Transverse colon (tissue), 4 donors: ENCODE results near the gene EIF4ENIF1. TPM values are rescaled to one million over a fixed set of nuclear protein-coding genes. Genes with fewer than 3 reads are reported as not detected.
"Not testable (repeated sequence)": the region's sequence is repeated elsewhere in the genome, so short reads cannot be mapped to it uniquely, and the experiment has no call there.

Experiments
- DNase-seq: peaks from one replicate; pipeline ENCODE4 v3.0.0-alpha.2; 2019
- H3K27ac ChIP-seq, 4 donors: fragments of 200-600 bp; sonication (generic); 2 replicates each; pipeline ENCODE4 v1.5.1; 2016 to 2018; ENCODE audit warnings: inconsistent platforms in 4 of 4
- H3K27me3 ChIP-seq: fragments of 200-600 bp; sonication (generic); 2 replicates; pipeline ENCODE4 v1.5.1; 2017; ENCODE audit warnings: inconsistent platforms
- H3K36me3 ChIP-seq, 4 donors: fragments of 200-600 bp; sonication (generic); 2 replicates each; pipeline ENCODE4 v1.5.1; 2017 to 2019; ENCODE audit warnings: inconsistent platforms in 4 of 4
- H3K4me1 ChIP-seq, 4 donors: fragments of 200-600 bp; sonication (generic); 2 replicates each; pipeline ENCODE4 v1.5.1; 2017 to 2020; ENCODE audit warnings: inconsistent platforms in 4 of 4
- H3K4me3 ChIP-seq, 4 donors: fragments of 200-600 bp; sonication (generic); 1 replicate in 1 of 4; 2 replicates in 3 of 4; pipeline versions ENCODE4 v1.5.1 to v1.6.1; 2017 to 2019; ENCODE audit warnings: inconsistent platforms in 4 of 4
- H3K9me3 ChIP-seq, 2 donors: fragments of 200-600 bp; sonication (generic); 2 replicates each; pipeline ENCODE4 v1.5.1; 2017 to 2019; ENCODE audit warnings: inconsistent platforms in 2 of 2
- EP300 ChIP-seq: sonication (generic); formaldehyde crosslinking; IDR thresholded peaks from one replicate; pipeline ENCODE4 v1.6.1; 2017; ENCODE audit warnings: antibody characterized with exemption, low read depth
- POLR2A ChIP-seq: fragments of 450-650 bp; IDR thresholded peaks from one replicate; pipeline ENCODE4 v1.6.1; 2016; ENCODE audit warnings: antibody characterized with exemption, mild to moderate bottlenecking, moderate library complexity
- POLR2AphosphoS5 ChIP-seq, 3 donors: sonication (generic); formaldehyde crosslinking; IDR thresholded peaks; one replicate each; pipeline ENCODE4 v1.6.1; 2016; ENCODE audit warnings: antibody characterized with exemption in 3 of 3
- WGBS, 2 donors: methylation state at CpG; one replicate each; pipeline ENCODE4 v1.1.5; 2018; ENCODE audit warnings: low coverage in 1 of 2; 5-methylcytosine and 5-hydroxymethylcytosine counted together
- in situ Hi-C, 4 donors: fragments of 200-750 bp; cut with MboI; loops; one replicate each; pipeline versions ENCODE4 v1.15.0 to v1.15.1; 2017; ENCODE audit warnings: low sequenced_read_pairs in 3 of 4, low pct_ligation_motif_present in 1 of 4, low pct_unique_long_range_greater_than_20kb in 1 of 4
- intact Hi-C: fragments of 100-400 bp; cut with DNase I; formaldehyde crosslinking; loops from one replicate; pipeline ENCODE4 v1.15.1; 2023; ENCODE audit warnings: low total_unique reads
- total RNA-seq, 4 donors: library from RNA; depleted of rRNA; stranded (reverse); fragments of >200 nt; gene quantifications; one replicate each; pipeline ENCODE4 v1.1.0, GENCODE V29; 2016
- TF ChIP-seq, protein P1 (sequence below), 5 experiments: fragments of 200-600 bp in 3 of 5; fragments of 450-650 bp in 2 of 5; sonication (generic) in 3 of 5; IDR thresholded peaks; 1 replicate in 2 of 5; 2 replicates in 3 of 5; pipeline ENCODE4 v1.5.1; 2016 to 2017; ENCODE audit warnings: antibody characterized with exemption in 5 of 5, inconsistent platforms in 3 of 5, mild to moderate bottlenecking in 2 of 5, moderate library complexity in 1 of 5

EIF4ENIF1 gene
- total RNA-seq, 4 donors from 2014 or later: 14.4 to 66.1 (median 17.2) TPM

- no peaks in the 10 kb centered on the region for H3K36me3 ChIP-seq
- peaks cover 0 to 6% (median 0%) of the 10 kb centered on the region in 4 donors for H3K4me1 ChIP-seq
- WGBS, 2 donors: 46 to 50% methylated on average over 4 of the region's 4 CpGs
- no peak overlapping the region for H3K27ac ChIP-seq
- intact Hi-C loops: no loop called here
- DNase-seq: no peak
- no peak for TF ChIP-seq POLR2A
- TF ChIP-seq, protein P1, sequence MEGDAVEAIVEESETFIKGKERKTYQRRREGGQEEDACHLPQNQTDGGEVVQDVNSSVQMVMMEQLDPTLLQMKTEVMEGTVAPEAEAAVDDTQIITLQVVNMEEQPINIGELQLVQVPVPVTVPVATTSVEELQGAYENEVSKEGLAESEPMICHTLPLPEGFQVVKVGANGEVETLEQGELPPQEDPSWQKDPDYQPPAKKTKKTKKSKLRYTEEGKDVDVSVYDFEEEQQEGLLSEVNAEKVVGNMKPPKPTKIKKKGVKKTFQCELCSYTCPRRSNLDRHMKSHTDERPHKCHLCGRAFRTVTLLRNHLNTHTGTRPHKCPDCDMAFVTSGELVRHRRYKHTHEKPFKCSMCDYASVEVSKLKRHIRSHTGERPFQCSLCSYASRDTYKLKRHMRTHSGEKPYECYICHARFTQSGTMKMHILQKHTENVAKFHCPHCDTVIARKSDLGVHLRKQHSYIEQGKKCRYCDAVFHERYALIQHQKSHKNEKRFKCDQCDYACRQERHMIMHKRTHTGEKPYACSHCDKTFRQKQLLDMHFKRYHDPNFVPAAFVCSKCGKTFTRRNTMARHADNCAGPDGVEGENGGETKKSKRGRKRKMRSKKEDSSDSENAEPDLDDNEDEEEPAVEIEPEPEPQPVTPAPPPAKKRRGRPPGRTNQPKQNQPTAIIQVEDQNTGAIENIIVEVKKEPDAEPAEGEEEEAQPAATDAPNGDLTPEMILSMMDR (IDR thresholded peaks at IDR 0.05): no peak
- TF ChIP-seq EP300: no peak
- no peak for TF ChIP-seq POLR2AphosphoS5 (IDR thresholded peaks at IDR 0.05)
- H3K27me3 ChIP-seq: no peaks in the 10 kb centered on the region
- H3K4me3 ChIP-seq: no peak overlapping the region
- in situ Hi-C loops: no loop called here
- H3K9me3 ChIP-seq: no peaks in the 10 kb centered on the region
These were observed 30.4 kb upstream of the EIF4ENIF1 start for GRCh38 chr22:31520051-31520450.

DNA sequence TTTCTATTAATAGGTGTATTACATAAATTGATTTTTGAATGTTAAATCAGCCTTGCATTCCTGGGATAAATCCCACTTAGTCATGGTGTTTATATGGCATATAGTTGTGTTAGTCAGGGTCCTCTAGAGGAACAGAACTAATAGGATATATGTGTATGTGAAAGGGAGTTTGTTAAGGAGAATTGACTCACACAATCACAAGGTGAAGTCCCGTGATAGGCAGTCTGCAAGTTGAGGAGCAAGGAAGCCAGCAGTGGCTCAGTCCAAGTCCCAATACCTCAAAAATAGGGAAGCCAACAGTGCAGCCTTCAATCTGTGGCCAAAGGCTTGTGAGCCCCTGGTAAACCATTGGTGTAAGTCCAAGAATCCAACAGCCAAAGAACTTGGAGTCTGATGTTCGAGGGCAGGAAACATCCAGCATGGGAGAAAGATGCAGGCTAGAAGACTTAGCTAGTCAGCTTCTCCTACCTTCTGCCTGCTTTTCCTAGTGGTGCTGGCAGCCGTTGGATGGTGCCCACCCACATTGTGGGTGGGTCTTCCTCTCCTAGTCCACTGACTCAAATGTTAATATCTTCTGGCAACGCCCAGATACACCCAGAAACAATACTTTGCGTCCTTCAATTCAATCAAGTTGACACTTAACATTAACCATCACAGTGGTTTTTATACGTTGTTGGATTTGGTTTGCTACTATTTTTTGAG is 19.6 kb upstream of the EIF4ENIF1 start:
- intact Hi-C loops (no loop called here), in situ Hi-C loops (no loop called here)
- H3K4me3 ChIP-seq: no peak overlapping the region
- 94 to 100% methylated on average over 4 to 6 of the region's 6 CpGs for WGBS, 2 donors
- no peaks in the 10 kb centered on the region for H3K4me1 ChIP-seq
- TF ChIP-seq POLR2AphosphoS5 (IDR thresholded peaks at IDR 0.05) (no peak), EP300 (no peak), POLR2A (no peak)
- TF ChIP-seq, protein P1 (IDR thresholded peaks at IDR 0.05): no peak
- no peak for DNase-seq
- no peaks in the 10 kb centered on the region for H3K27me3 ChIP-seq
- H3K9me3 ChIP-seq: peaks cover 0 to 5% of the 10 kb centered on the region in 2 donors
- no peak overlapping the region for H3K27ac ChIP-seq
- no peaks in the 10 kb centered on the region for H3K36me3 ChIP-seq

- Histone ChIP-seq H3K9me3 (peaks cover 0 to 5% of the 10 kb centered on the region in 2 donors), H3K4me3 (no peak overlapping the region), H3K27ac (no peak overlapping the region), H3K4me1 (no peaks in the 10 kb centered on the region), H3K27me3 (no peaks in the 10 kb centered on the region), H3K36me3 (no peaks in the 10 kb centered on the region)
- no peak for DNase-seq
- 94 to 96% methylated on average over 4 of the region's 4 CpGs for WGBS, 2 donors
- TF ChIP-seq, protein P1 (IDR thresholded peaks at IDR 0.05): no peak
- TF ChIP-seq POLR2AphosphoS5 (IDR thresholded peaks at IDR 0.05) (no peak), EP300 (no peak), POLR2A (no peak)
- in situ Hi-C loops (no loop called here), intact Hi-C loops (no loop called here)
These were observed 18.9 kb upstream of the EIF4ENIF1 start for GRCh38 chr22:31508536-31508935.

- H3K4me1 ChIP-seq, H3K36me3 ChIP-seq, H3K27me3 ChIP-seq, H3K4me3 ChIP-seq, in situ Hi-C loops, H3K9me3 ChIP-seq, H3K27ac ChIP-seq, DNase-seq, intact Hi-C loops: not testable (repeated sequence)
These were observed 17.9 kb upstream of the EIF4ENIF1 start for GRCh38 chr22:31507517-31507916.

DNA sequence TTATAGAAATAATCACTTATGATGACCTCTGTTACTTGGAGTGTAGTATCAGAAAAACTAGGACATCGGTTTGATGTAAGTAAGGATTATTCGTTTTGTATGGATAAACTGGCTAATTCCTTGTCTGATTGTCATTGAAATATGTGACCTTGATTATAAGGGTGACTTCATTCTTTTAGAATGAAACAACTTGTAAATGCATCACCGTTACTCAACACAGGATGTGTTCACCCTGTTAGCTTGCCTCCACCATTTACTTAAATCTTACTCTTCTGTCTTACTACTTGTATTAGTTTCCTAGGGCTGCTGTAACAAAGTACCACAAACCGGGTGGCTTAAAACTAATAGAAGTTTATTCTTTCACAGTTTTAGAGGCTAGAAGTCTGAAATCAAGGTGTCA is 14.6 kb upstream of the EIF4ENIF1 start:
- Histone ChIP-seq H3K27me3 (no peaks in the 10 kb centered on the region), H3K27ac (no peak overlapping the region), H3K36me3 (no peaks in the 10 kb centered on the region), H3K4me1 (no peaks in the 10 kb centered on the region), H3K9me3 (peaks cover 0 to 5% of the 10 kb centered on the region in 2 donors), H3K4me3 (no peak overlapping the region)
- TF ChIP-seq EP300 (no peak), POLR2A (no peak), POLR2AphosphoS5 (IDR thresholded peaks at IDR 0.05) (no peak)
- TF ChIP-seq, protein P1 (IDR thresholded peaks at IDR 0.05): no peak
- DNase-seq: no peak
- 59 to 89% methylated on average over 3 to 4 of the region's 4 CpGs for WGBS, 2 donors
- intact Hi-C loops (no loop called here), in situ Hi-C loops (no loop called here)
